NT2/D1 (cell line): Measurements from ENCODE around the gene APOBEC3H.

ENCODE experiments used
- DNase-seq: peaks from one replicate; pipeline ENCODE4 v3.0.0-alpha.2; 2011; ENCODE audit warnings: low read depth, low spot score
- H3K27me3 ChIP-seq: 2 replicates; pipeline ENCODE4 v1.6.0; 2011; ENCODE audit warnings: mild to moderate bottlenecking; ENCODE audit not compliant: insufficient read length, insufficient read depth
- H3K36me3 ChIP-seq: 2 replicates; pipeline ENCODE4 v1.6.1; 2011; ENCODE audit warnings: mild to moderate bottlenecking, low read length, mixed read lengths; ENCODE audit not compliant: insufficient read depth, insufficient read length
- H3K4me1 ChIP-seq: 2 replicates; pipeline ENCODE4 v1.5.1; 2011; ENCODE audit not compliant: insufficient read depth, insufficient read length
- H3K4me3 ChIP-seq: 2 replicates; pipeline ENCODE4 v1.5.1; 2011; ENCODE audit warnings: low read depth; ENCODE audit not compliant: insufficient read length
- H3K9ac ChIP-seq: 2 replicates; pipeline ENCODE4 v1.6.0; 2011; ENCODE audit warnings: low read depth; ENCODE audit not compliant: insufficient read length
- H3K9me3 ChIP-seq: 2 replicates; pipeline ENCODE4 v1.5.1; 2011; ENCODE audit warnings: mild to moderate bottlenecking, low read length; ENCODE audit not compliant: insufficient read depth
- SUZ12 ChIP-seq: IDR thresholded peaks from 2 replicates; pipeline ENCODE4 v1.6.1; 2011; ENCODE audit not compliant: insufficient read length, insufficient read depth; ENCODE audit errors: extremely low read depth
- YY1 ChIP-seq: IDR thresholded peaks from 2 replicates; pipeline ENCODE4 v1.6.1; 2011; ENCODE audit not compliant: insufficient read length, insufficient read depth
- ZNF274 ChIP-seq: IDR thresholded peaks from 2 replicates; pipeline ENCODE4 v1.6.1; 2011; ENCODE audit warnings: mild to moderate bottlenecking, low read depth, low read length

Gene APOBEC3H

GRCh38 chr22:39106326-39106725 is 9.3 kb downstream of the APOBEC3H start:
- no peaks in the 10 kb centered on the region for H3K9me3 ChIP-seq
- no peak for DNase-seq
- no peak for TF ChIP-seq SUZ12
- no peak for TF ChIP-seq ZNF274
- no peak for TF ChIP-seq YY1
- H3K27me3 ChIP-seq, result no peaks in the 10 kb centered on the region
- H3K4me1 ChIP-seq, result peaks cover 2% of the 10 kb centered on the region
- H3K9ac ChIP-seq, result no peak overlapping the region
- H3K36me3 ChIP-seq, result no peaks in the 10 kb centered on the region
- no peak overlapping the region for H3K4me3 ChIP-seq

GRCh38 chr22:39108487-39108886 is 11.4 kb downstream of the APOBEC3H start:
- H3K36me3 ChIP-seq, result no peaks in the 10 kb centered on the region
- no peak for TF ChIP-seq SUZ12
- no peak for TF ChIP-seq YY1
- TF ChIP-seq ZNF274, result no peak
- H3K4me3 ChIP-seq, result no peak overlapping the region
- no peaks in the 10 kb centered on the region for H3K27me3 ChIP-seq
- H3K9me3 ChIP-seq, result no peaks in the 10 kb centered on the region
- H3K9ac ChIP-seq, result no peak overlapping the region
- no peak for DNase-seq
- no peaks in the 10 kb centered on the region for H3K4me1 ChIP-seq

GRCh38 chr22:39109361-39109760 is 12.3 kb downstream of the APOBEC3H start:
- H3K9me3 ChIP-seq, result no peaks in the 10 kb centered on the region
- no peaks in the 10 kb centered on the region for H3K4me1 ChIP-seq
- H3K9ac ChIP-seq, result no peak overlapping the region
- TF ChIP-seq SUZ12 (no peak), ZNF274 (no peak), YY1 (no peak)
- H3K36me3 ChIP-seq, result no peaks in the 10 kb centered on the region
- H3K4me3 ChIP-seq, result no peak overlapping the region
- DNase-seq, result no peak
- no peaks in the 10 kb centered on the region for H3K27me3 ChIP-seq

- H3K4me3 ChIP-seq, result no peak overlapping the region
- DNase-seq, result no peak
- no peak for TF ChIP-seq SUZ12
- no peak for TF ChIP-seq ZNF274
- TF ChIP-seq YY1, result no peak
- no peak overlapping the region for H3K9ac ChIP-seq
- H3K27me3 ChIP-seq, result no peaks in the 10 kb centered on the region
- H3K9me3 ChIP-seq, result no peaks in the 10 kb centered on the region
- H3K36me3 ChIP-seq, result no peaks in the 10 kb centered on the region
- no peaks in the 10 kb centered on the region for H3K4me1 ChIP-seq
Observed at GRCh38 chr22:39110631-39111561, 13.9 kb downstream of the APOBEC3H start.

GRCh38 chr22:39114112-39114511 is 17.1 kb downstream of the APOBEC3H start:
- Histone ChIP-seq H3K9me3 (no peaks in the 10 kb centered on the region), H3K4me3 (no peak overlapping the region), H3K27me3 (no peaks in the 10 kb centered on the region), H3K4me1 (peaks cover 3% of the 10 kb centered on the region), H3K36me3 (no peaks in the 10 kb centered on the region), H3K9ac (no peak overlapping the region)
- peak; percentile 61 for DNase-seq
- TF ChIP-seq YY1 (no peak), ZNF274 (no peak), SUZ12 (no peak)

- no peaks in the 10 kb centered on the region for H3K27me3 ChIP-seq
- peaks cover 3% of the 10 kb centered on the region for H3K4me1 ChIP-seq
- no peak for TF ChIP-seq YY1
- no peak for TF ChIP-seq ZNF274
- TF ChIP-seq SUZ12, result no peak
- H3K9ac ChIP-seq, result no peak overlapping the region
- H3K36me3 ChIP-seq, result no peaks in the 10 kb centered on the region
- no peaks in the 10 kb centered on the region for H3K9me3 ChIP-seq
- no peak overlapping the region for H3K4me3 ChIP-seq
- no peak for DNase-seq
Observed at GRCh38 chr22:39115570-39115969, 18.5 kb downstream of the APOBEC3H start.

GRCh38 chr22:39115977-39116621 is 19.1 kb downstream of the APOBEC3H start:
- TF ChIP-seq YY1, result no peak
- no peak for TF ChIP-seq SUZ12
- TF ChIP-seq ZNF274, result no peak
- no peak overlapping the region for H3K4me3 ChIP-seq
- H3K27me3 ChIP-seq, result no peaks in the 10 kb centered on the region
- H3K9ac ChIP-seq, result no peak overlapping the region
- no peaks in the 10 kb centered on the region for H3K9me3 ChIP-seq
- no peaks in the 10 kb centered on the region for H3K36me3 ChIP-seq
- H3K4me1 ChIP-seq, result peaks cover 3% of the 10 kb centered on the region
- no peak for DNase-seq
